Right lobe of liver (tissue), 6 donors: Measurements from ENCODE around the gene CENPS. TPM values are rescaled to one million over a fixed set of nuclear protein-coding genes. Genes with fewer than 3 reads are reported as not detected.
"Not testable (repeated sequence)": the region's sequence is repeated elsewhere in the genome, so short reads cannot be mapped to it uniquely, and the experiment has no call there.

Experiments
- ATAC-seq, 4 donors: fragments of 200-7000 bp; cut with Tn5 transposase; one replicate each; pipeline ENCODE4 v1.9.1; 2020; ENCODE audit warnings: mild to moderate bottlenecking in 4 of 4, moderate library complexity in 4 of 4
- DNase-seq, 3 donors: peaks; one replicate each; pipeline ENCODE4 v3.0.0-alpha.2; 2020
- H3K27ac ChIP-seq, 3 donors: fragments of 200-600 bp; one replicate each; pipeline ENCODE4 v1.8.0; 2022
- H3K27me3 ChIP-seq, 2 donors: fragments of 200-600 bp; one replicate each; pipeline ENCODE4 v1.8.0; 2022
- H3K36me3 ChIP-seq, 4 donors: fragments of 200-600 bp; sonication (generic) in 1 of 4; one replicate each; pipeline versions ENCODE4 v1.5.1 to v1.8.0; 2017 to 2022; ENCODE audit warnings: control low read depth in 1 of 4
- H3K4me1 ChIP-seq, 4 donors: fragments of 200-600 bp; sonication (generic) in 1 of 4; one replicate each; pipeline versions ENCODE4 v1.5.1 to v1.8.0; 2017 to 2022; ENCODE audit warnings: control low read depth in 1 of 4
- H3K4me3 ChIP-seq, 3 donors: fragments of 200-600 bp; one replicate each; pipeline ENCODE4 v1.8.0; 2022
- H3K9me3 ChIP-seq, 4 donors: fragments of 200-600 bp; sonication (generic) in 1 of 4; one replicate each; pipeline versions ENCODE4 v1.5.1 to v1.8.0; 2017 to 2022; ENCODE audit warnings: control low read depth in 1 of 4
- POLR2A ChIP-seq: fragments of 450-650 bp; IDR thresholded peaks from one replicate; pipeline ENCODE4 v1.6.1; 2017; ENCODE audit warnings: antibody characterized with exemption, mild to moderate bottlenecking
- WGBS: methylation state at CpG from one replicate; pipeline ENCODE4 v1.1.6; 2018; ENCODE audit warnings: low coverage, low lambda C conversion rate; ENCODE audit not compliant: insufficient coverage; ENCODE audit errors: missing lambda C conversion rate; 5-methylcytosine and 5-hydroxymethylcytosine counted together
- intact Hi-C, 2 donors: fragments of 100-400 bp; cut with DNase I; formaldehyde crosslinking; loops; one replicate each; pipeline versions ENCODE4 v1.11.2 to v1.14.1; 2022
- total RNA-seq, 6 experiments: library from RNA; depleted of rRNA in 2 of 6; stranded (reverse); fragments of >200 nt in 2 of 6; fragmentation: NEBNext Ultra II Directional in 3 of 6; extraction: Animal tissue kit (Norgen Biotek cat#: 25700) in 3 of 6; gene quantifications; one replicate each; pipeline versions ENCODE4 v1.1.0 to v1.2.4, GENCODE V29; 2016 to 2023
- TF ChIP-seq, protein P1 (sequence below), 4 donors: fragments of 200-600 bp in 3 of 4; fragments of 450-650 bp in 1 of 4; IDR thresholded peaks; one replicate each; pipeline versions ENCODE4 v1.5.1 to v1.8.0; 2016 to 2022; ENCODE audit warnings: antibody characterized with exemption in 4 of 4, mild to moderate bottlenecking in 2 of 4
- donor health status: DM: no; HTN: yes; CAD: no.
- donor health status: DM: no; HTN: no; CAD: no.
- donor health status: DM: no; HTN: no; CAD: no.
- donor health status: DM: no; HTN: yes; CAD: no.
- donor health status: DM: no; HTN: yes; CAD: no.

CENPS gene
- total RNA-seq, 6 experiments from 2014 or later = 1.8 to 9.3 (median 5.7) TPM

DNA sequence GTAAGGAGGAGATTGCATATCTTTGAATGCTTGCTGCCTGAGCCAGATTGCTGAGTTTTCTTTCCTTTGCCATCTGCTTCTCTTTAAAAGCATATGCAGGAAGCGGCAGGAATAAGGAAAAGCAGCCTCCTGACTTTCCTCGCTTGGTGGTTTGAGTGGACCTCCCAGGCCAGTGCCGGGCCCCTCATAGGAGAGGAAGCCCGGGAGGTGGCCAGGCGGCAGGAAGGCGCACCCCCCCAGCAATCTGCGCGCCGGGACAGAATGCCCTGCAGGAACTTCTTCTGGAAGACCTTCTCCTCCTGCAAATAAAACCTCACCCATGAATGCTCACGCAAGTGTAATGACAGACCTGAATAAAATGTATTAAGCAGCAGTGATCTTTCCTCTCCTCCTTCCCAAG is 21.1 kb downstream of the CENPS start:
- H3K27me3 ChIP-seq = no peaks in the 10 kb centered on the region
- DNase-seq (no peak), ATAC-seq (peak; percentile 35 to 63 (median 48))
- no peak overlapping the region for H3K27ac ChIP-seq
- TF ChIP-seq, protein P1, sequence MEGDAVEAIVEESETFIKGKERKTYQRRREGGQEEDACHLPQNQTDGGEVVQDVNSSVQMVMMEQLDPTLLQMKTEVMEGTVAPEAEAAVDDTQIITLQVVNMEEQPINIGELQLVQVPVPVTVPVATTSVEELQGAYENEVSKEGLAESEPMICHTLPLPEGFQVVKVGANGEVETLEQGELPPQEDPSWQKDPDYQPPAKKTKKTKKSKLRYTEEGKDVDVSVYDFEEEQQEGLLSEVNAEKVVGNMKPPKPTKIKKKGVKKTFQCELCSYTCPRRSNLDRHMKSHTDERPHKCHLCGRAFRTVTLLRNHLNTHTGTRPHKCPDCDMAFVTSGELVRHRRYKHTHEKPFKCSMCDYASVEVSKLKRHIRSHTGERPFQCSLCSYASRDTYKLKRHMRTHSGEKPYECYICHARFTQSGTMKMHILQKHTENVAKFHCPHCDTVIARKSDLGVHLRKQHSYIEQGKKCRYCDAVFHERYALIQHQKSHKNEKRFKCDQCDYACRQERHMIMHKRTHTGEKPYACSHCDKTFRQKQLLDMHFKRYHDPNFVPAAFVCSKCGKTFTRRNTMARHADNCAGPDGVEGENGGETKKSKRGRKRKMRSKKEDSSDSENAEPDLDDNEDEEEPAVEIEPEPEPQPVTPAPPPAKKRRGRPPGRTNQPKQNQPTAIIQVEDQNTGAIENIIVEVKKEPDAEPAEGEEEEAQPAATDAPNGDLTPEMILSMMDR (IDR thresholded peaks at IDR 0.05) = no peak
- TF ChIP-seq POLR2A = no peak
- intact Hi-C loops = no loop called here
- WGBS = 21% methylated on average over 10 of the region's 10 CpGs
- no peaks in the 10 kb centered on the region for H3K4me1 ChIP-seq
- no peaks in the 10 kb centered on the region for H3K9me3 ChIP-seq
- H3K4me3 ChIP-seq = no peak overlapping the region
- H3K36me3 ChIP-seq = no peaks in the 10 kb centered on the region

DNA sequence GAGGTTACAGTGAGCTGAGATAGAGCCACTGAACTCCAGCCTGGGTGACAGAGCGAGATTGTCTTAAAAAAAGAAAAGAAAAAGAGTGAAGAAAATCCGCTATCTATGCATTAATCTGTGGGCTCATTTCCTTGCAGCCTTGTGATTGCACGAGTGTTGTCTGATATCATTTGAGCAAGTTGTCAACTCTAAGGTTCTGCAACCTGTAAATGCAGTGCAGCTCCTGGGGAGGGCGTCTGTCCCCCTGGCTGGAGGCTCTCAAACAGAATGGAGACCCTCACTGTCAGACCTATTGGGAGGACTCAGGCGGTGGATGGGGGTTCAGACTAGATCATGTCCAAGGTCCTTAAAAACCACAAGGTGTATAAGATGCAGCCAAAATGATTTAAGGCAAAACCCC is 25.8 kb downstream of the CENPS start:
- H3K4me1 ChIP-seq = peaks cover 0 to 24% (median 2%) of the 10 kb centered on the region in 4 donors
- TF ChIP-seq, protein P1 (IDR thresholded peaks at IDR 0.05) = no peak
- TF ChIP-seq POLR2A = no peak
- intact Hi-C loops = no loop called here
- no peak overlapping the region for H3K27ac ChIP-seq
- peaks cover 0 to under 1% (median 0%) of the 10 kb centered on the region in 4 donors for H3K36me3 ChIP-seq
- no peaks in the 10 kb centered on the region for H3K27me3 ChIP-seq
- H3K9me3 ChIP-seq = no peaks in the 10 kb centered on the region
- no peak for ATAC-seq
- no peak for DNase-seq
- WGBS = 90% methylated on average over 2 of the region's 5 CpGs
- no peak overlapping the region for H3K4me3 ChIP-seq

DNA sequence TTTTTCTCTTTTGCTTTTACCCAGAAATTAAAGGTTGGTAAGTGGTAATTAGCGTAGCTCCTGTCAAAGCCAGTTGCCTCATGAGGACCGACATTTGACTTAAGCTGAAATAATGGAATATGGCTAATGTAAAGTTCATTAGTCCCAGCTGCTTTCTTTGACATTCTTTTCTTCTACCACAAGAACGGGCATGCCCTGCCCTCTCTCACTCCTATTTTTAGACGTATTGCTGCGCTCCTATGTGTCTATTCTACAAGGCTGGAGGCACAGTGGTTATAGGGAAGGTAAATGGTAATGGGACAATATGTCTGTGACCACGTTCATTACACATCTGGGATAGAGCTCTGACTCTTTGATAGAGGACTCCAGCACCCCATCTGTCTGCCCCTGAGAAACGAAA is 26.4 kb downstream of the CENPS start:
- Histone ChIP-seq H3K27ac (no peak overlapping the region), H3K4me3 (no peak overlapping the region), H3K36me3 (peaks cover 0 to 7% (median 0%) of the 10 kb centered on the region in 4 donors), H3K27me3 (no peaks in the 10 kb centered on the region), H3K4me1 (peaks cover 0 to 24% (median 2%) of the 10 kb centered on the region in 4 donors), H3K9me3 (no peaks in the 10 kb centered on the region)
- ATAC-seq (no peak), DNase-seq (no peak)
- 84% methylated on average over 7 of the region's 7 CpGs for WGBS
- TF ChIP-seq, protein P1 (IDR thresholded peaks at IDR 0.05) = no peak
- no peak for TF ChIP-seq POLR2A
- intact Hi-C loops = no loop called here

DNA sequence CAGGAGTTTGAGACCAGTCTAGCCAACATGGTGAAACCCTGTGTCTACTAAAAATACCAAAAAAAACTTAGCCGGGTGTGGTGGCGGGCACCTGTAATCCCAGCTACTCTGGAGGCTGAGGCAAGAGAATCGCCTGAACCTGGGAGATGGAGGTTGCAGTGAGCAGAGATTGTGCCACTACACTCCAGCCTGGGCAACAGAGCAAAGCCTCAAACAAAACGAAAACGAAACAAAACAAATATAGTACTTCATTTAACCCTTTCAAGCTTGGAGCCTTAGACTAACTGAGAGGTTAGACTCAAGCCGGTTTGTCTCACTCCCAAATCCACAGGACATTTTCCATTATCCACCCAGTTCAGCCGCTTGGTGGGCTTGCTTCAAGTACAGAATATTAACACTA is 27.2 kb downstream of the CENPS start:
- WGBS = 62% methylated on average over 7 of the region's 7 CpGs
- DNase-seq, H3K27ac ChIP-seq, intact Hi-C loops, H3K27me3 ChIP-seq, H3K9me3 ChIP-seq, H3K4me3 ChIP-seq: not testable (repeated sequence)
- peaks cover 0 to 24% (median 2%) of the 10 kb centered on the region in 4 donors for H3K4me1 ChIP-seq
- peak in 2 of 4 donors; percentile 24 to 28 for ATAC-seq
- H3K36me3 ChIP-seq = peaks cover 0 to 13% (median 3%) of the 10 kb centered on the region in 4 donors

DNA sequence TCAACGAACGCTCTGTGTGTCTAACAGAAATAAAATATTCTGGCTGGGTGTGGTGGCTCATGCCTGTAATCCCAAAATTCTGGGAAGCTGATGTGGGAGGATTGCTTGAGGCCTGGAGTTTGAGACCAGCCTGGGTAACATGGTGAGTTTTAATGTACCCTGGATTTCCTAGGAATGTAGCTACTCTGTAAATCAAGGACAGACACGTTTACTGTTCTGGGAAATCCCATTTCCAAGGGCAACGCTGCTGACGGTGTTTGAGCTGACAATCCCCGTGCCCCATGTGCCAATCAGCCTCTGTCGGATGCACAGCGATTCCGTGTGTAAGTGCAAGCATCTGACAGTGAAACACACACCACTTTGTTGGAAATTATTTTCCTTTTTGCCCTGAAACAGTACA is 27.6 kb downstream of the CENPS start:
- intact Hi-C loops = no loop called here
- H3K27ac ChIP-seq = no peak overlapping the region
- H3K9me3 ChIP-seq = no peaks in the 10 kb centered on the region
- WGBS = 71% methylated on average over 9 of the region's 9 CpGs
- DNase-seq (no peak), ATAC-seq (no peak)
- no peak overlapping the region for H3K4me3 ChIP-seq
- peaks cover 0 to 24% (median 2%) of the 10 kb centered on the region in 4 donors for H3K4me1 ChIP-seq
- H3K27me3 ChIP-seq = no peaks in the 10 kb centered on the region
- peaks cover 0 to 17% (median 5%) of the 10 kb centered on the region in 4 donors for H3K36me3 ChIP-seq
- no peak for TF ChIP-seq POLR2A
- TF ChIP-seq, protein P1 (IDR thresholded peaks at IDR 0.05) = no peak
